Fibroblast of lung (primary cell): Measurements from ENCODE around the gene NCOR2. TPM values are rescaled to one million over a fixed set of nuclear protein-coding genes. Genes with fewer than 3 reads are reported as not detected.

Experiments used
- DNase-seq, 2 donors: peaks; one replicate each; pipeline versions ENCODE4 v3.0.0 to v3.0.0-alpha.2; 2010; ENCODE audit warnings: low read depth in 2 of 2
- H2AFZ ChIP-seq: 2 replicates; pipeline ENCODE4 v1.5.1; 2012; ENCODE audit warnings: low read length, control low read depth, inconsistent platforms
- H3K27ac ChIP-seq: 2 replicates; pipeline ENCODE4 v1.5.1; 2011; ENCODE audit warnings: low read length, control low read depth; ENCODE audit not compliant: insufficient read depth
- H3K27me3 ChIP-seq: 2 replicates; pipeline ENCODE4 v1.5.1; 2011; ENCODE audit warnings: mild to moderate bottlenecking, low read length; ENCODE audit not compliant: control insufficient read depth, insufficient read depth
- H3K36me3 ChIP-seq: 2 replicates; pipeline ENCODE4 v1.5.1; 2011; ENCODE audit warnings: low read length; ENCODE audit not compliant: control insufficient read depth, insufficient read depth
- H3K4me1 ChIP-seq: 2 replicates; pipeline ENCODE4 v1.5.1; 2011; ENCODE audit warnings: low read length; ENCODE audit not compliant: control insufficient read depth, insufficient read depth; ENCODE audit errors: extremely low read depth
- H3K4me2 ChIP-seq: 2 replicates; pipeline ENCODE4 v1.5.1; 2011; ENCODE audit warnings: low read length, control low read depth; ENCODE audit not compliant: insufficient read depth; ENCODE audit errors: extremely low read depth
- H3K4me3 ChIP-seq, 4 experiments: fragments of 200-600 bp in 1 of 4; sonication (generic) in 1 of 4; replicated peaks in 1 of 4; 2 replicates each; pipeline ENCODE4 v1.5.1; 2011 to 2016; ENCODE audit warnings: low read length in 4 of 4, low read depth in 3 of 4, mild to moderate bottlenecking in 3 of 4, control low read depth in 2 of 4, inconsistent platforms in 1 of 4, mixed read lengths in 1 of 4; ENCODE audit not compliant: insufficient read depth in 1 of 4; ENCODE audit errors: control extremely low read depth in 1 of 4
- H3K79me2 ChIP-seq: 2 replicates; pipeline ENCODE4 v1.5.1; 2012; ENCODE audit warnings: mild to moderate bottlenecking, low read length, inconsistent platforms; ENCODE audit not compliant: control insufficient read depth, insufficient read depth
- H3K9ac ChIP-seq: 2 replicates; pipeline ENCODE4 v1.5.1; 2011; ENCODE audit warnings: mild to moderate bottlenecking, low read length, control low read depth; ENCODE audit not compliant: insufficient read depth
- H3K9me3 ChIP-seq: 2 replicates; pipeline ENCODE4 v1.5.1; 2012; ENCODE audit warnings: low read depth, low read length; ENCODE audit not compliant: control insufficient read depth, insufficient read depth
- H4K20me1 ChIP-seq: 2 replicates; pipeline ENCODE4 v1.5.1; 2011; ENCODE audit warnings: low read length; ENCODE audit not compliant: control insufficient read depth, insufficient read depth; ENCODE audit errors: extremely low read depth
- CTCF ChIP-seq, 2 donors: IDR thresholded peaks in 1 of 2; conservative IDR thresholded peaks in 1 of 2; 1 replicate in 1 of 2; 2 replicates in 1 of 2; pipeline ENCODE4 v1.5.1; 2011 to 2012; ENCODE audit warnings: low read length in 2 of 2, control low read depth in 1 of 2, inconsistent platforms in 1 of 2, low read depth in 1 of 2, mild to moderate bottlenecking in 1 of 2
- EZH2 ChIP-seq: IDR thresholded peaks from 2 replicates; pipeline ENCODE4 v1.5.1; 2012; ENCODE audit warnings: low read length, control low read depth, mild to moderate bottlenecking; ENCODE audit errors: missing control alignments
- polyA plus RNA-seq, 2 donors: library from polyadenylated mRNA; depleted of rRNA in 1 of 2; stranded (reverse) in 1 of 2; unstranded in 1 of 2; fragments of >200 nt; gene quantifications; 2 replicates each; pipeline ENCODE4 v1.2.1, GENCODE V29; 2011 to 2012; ENCODE audit warnings: missing spikeins in 1 of 2
- total RNA-seq: library from RNA; depleted of rRNA; stranded (reverse); fragments of >200 nt; gene quantifications from 2 replicates; pipeline ENCODE4 v1.2.1, GENCODE V29; 2014

Gene NCOR2
- total and polyA plus RNA-seq, 2 donors (not counting 1 experiment from before 2014, with no cell fraction given): 6.1 to 17.2 TPM

GRCh38 chr12:124610629-124611558 lies 43.5 kb upstream of the NCOR2 start:
- Histone ChIP-seq H3K4me1 (no peaks in the 10 kb centered on the region), H3K79me2 (no peaks in the 10 kb centered on the region), H4K20me1 (no peaks in the 10 kb centered on the region), H3K36me3 (no peaks in the 10 kb centered on the region), H2AFZ (no peak overlapping the region), H3K4me3 (no peak overlapping the region), H3K9ac (no peak overlapping the region), H3K27me3 (no peaks in the 10 kb centered on the region), H3K27ac (no peak overlapping the region), H3K9me3 (no peaks in the 10 kb centered on the region), H3K4me2 (no peak overlapping the region)
- DNase-seq: no peak
- no peak for TF ChIP-seq CTCF (conservative IDR thresholded peaks at IDR 0.05 in 1 of 2, IDR thresholded peaks at IDR 0.05 in 1 of 2; ENCODE audit: low read depth in 1 of 2, low read length in 2 of 2)
- TF ChIP-seq EZH2: no peak

GRCh38 chr12:124610021-124610612 lies 42.7 kb upstream of the NCOR2 start:
- DNase-seq: no peak
- no peak overlapping the region for H3K27ac ChIP-seq
- no peaks in the 10 kb centered on the region for H4K20me1 ChIP-seq

More at GRCh38 chr12:124610021-124610612, 42.7 kb upstream of the NCOR2 start:
- Histone ChIP-seq H3K36me3 (no peaks in the 10 kb centered on the region), H2AFZ (no peak overlapping the region), H3K4me3 (no peak overlapping the region), H3K79me2 (no peaks in the 10 kb centered on the region), H3K4me1 (no peaks in the 10 kb centered on the region), H3K27me3 (no peaks in the 10 kb centered on the region), H3K4me2 (no peak overlapping the region), H3K9me3 (no peaks in the 10 kb centered on the region), H3K9ac (no peak overlapping the region)
- TF ChIP-seq EZH2 (no peak), CTCF (conservative IDR thresholded peaks at IDR 0.05 in 1 of 2, IDR thresholded peaks at IDR 0.05 in 1 of 2; ENCODE audit: low read depth in 1 of 2, low read length in 2 of 2) (no peak)
